ENCODE data around the gene ETFBKMT.

The ETFBKMT gene, protein sequence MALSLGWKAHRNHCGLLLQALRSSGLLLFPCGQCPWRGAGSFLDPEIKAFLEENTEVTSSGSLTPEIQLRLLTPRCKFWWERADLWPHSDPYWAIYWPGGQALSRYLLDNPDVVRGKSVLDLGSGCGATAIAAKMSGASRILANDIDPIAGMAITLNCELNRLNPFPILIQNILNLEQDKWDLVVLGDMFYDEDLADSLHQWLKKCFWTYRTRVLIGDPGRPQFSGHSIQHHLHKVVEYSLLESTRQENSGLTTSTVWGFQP

GRCh38 chr12:31659087-31659942, at the start of gene ETFBKMT:
ETFBKMT (plus strand) TSS chr12:31659688; CDS start chr12:31661954, 2,266 bp downstream.
- peak; percentile 36 to 67 for DNase-seq

GRCh38 chr12:31612819-31613218, 46.7 kb upstream of the ETFBKMT start:
- DNase-seq, result no peak

DNA sequence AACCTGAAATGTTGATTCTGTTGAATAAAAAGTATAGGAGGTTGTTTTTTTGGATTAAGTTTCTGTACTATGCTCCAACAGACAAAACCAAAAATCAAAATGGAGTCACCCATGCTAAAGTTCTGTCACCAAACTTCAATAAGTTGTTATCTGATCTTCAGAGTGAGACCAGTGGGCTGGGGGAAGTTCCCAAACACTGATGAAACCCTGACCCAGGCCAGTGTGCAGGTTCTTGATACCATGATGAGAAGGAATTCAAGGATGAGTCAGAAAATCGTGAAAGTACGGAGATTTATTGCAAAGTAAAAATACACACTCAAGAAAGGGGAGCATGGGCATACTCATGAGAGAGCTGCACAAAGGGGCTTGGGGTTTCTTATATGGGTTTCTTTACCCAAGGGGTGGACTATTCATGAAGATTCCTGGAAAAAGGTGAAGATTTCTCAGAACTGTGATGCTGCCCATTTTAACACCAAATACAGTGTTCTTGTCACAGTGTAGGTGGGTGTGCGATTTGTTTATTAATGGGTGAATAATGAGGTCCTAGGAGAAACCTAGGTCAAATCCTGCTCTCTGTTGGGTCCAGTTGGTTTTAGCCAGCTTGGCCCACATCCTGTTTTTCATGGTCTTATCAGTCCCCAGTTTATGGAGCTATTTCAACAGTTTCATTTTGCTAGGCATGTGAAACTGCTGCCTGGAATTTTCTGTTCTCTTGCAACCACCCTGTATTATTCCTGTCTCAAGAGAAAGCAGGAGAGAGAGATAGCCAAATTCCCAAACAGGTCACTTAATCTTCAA, 41.1 kb upstream of the ETFBKMT start:
- no peak for DNase-seq

- DNase-seq, result no peak
Observed at GRCh38 chr12:31620311-31620710, 39.2 kb upstream of the ETFBKMT start.

GRCh38 chr12:31622038-31622437, 37.5 kb upstream of the ETFBKMT start:
- no peak for DNase-seq

DNA sequence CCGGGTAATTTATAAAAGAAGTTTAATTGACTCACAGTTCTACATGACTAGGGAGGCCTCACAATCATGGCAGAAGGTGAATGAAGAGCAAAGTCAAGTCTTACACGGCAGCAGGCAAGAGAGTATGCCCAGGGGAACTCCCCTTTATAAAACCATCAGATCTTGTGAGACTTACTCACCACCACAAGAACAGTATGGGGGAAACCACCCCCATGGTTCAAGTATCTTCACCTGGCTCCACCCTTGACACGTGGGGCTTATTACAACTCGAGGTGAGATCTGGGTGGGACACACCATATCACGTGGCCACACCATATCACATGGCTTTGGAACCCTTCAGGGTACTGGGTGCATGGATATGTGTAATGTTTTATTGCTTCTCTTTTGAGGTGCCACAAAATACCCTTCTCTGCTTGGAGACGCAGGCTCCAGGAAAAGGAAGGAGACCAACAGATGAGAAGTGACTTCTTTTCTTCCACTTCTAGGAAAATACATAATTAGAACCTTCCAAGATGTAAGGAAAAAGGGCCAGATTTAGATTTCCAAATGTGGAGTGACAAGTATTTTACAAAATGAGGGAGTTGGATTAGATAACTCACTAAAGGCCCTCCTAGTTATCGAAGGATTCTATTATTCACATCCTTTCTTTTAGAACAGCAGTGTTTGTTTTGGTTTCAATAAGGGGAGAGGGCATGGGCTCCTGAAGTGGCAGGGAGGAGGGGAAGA, 33.1 kb upstream of the ETFBKMT start:
- DNase-seq, result no peak

- DNase-seq, result no peak
Observed at GRCh38 chr12:31627456-31628054, 31.9 kb upstream of the ETFBKMT start.

- peak in 1 of 2 experiments; percentile 19 for DNase-seq
Observed at GRCh38 chr12:31629756-31630732, 29.4 kb upstream of the ETFBKMT start.

- no peak for DNase-seq
Observed at GRCh38 chr12:31631023-31631724, 28.3 kb upstream of the ETFBKMT start.

- no peak for DNase-seq
Observed at GRCh38 chr12:31631809-31632208, 27.7 kb upstream of the ETFBKMT start.

DNA sequence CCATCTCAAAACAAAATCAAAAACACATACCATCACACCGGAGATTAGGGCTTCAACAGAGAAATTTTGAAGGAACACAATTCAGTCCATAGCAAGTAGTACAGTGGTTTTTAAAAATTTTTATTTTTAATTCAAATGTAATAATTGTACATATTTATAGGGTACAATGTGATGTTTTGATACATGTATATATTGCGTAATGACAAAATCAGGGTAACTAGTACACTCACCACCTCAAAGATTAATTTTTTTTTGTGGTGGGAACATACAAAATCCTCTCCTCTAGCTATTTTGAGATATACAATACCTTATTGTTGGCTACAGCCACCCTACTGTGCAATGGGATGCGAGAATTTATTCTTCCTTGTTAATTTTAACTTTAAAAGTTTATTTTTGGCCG, 26.0 kb upstream of the ETFBKMT start:
- DNase-seq, result no peak

DNA sequence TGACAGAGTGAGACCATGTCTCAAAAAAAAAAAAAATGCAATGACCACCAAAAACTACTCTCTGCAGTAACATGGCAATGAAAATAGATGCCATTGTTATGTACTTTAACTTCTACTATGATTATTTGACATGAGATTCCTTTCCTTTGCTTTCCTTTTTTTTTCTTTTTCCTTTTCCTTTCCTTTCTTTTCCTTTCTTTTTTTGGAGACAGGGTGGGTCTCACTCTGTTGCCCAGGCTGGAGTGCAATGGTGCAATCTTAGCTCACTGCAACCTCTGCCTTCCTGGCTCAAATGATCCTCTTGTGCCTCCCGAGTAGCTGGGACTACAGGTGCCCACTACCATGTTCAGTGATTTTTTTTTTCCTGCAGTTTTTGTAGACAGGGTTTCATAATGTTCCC, 24.9 kb upstream of the ETFBKMT start:
- no peak for DNase-seq

DNA sequence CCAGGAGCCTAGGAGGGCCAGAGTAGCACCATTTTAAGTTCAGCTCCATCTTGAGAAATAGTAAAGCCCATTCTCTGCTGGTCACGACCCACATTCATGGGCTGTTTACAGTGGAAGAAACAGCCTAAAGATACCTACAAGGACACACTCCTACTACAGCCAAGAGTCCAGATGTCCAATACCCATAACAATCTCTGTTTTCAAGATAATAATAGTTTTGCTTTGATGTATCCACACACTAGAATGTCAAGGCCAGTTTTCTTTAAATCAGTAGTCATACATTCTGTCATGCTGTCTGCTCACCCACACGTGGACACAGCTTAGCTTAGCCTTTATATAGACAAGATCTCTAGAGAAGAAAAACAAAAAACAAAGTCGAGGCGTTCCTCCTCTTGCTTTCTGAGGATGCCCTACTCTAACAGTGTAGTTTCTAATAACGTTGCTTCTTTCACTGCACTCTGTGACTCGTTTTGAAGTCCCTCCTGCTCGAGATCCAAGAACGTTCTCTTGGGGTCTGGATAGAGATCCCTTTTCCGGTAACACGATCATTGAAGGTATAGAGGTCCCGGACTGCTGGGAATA, 17.9 kb upstream of the ETFBKMT start:
- DNase-seq, result no peak

- no peak for DNase-seq
Observed at GRCh38 chr12:31644536-31644935, 15.0 kb upstream of the ETFBKMT start.

DNA sequence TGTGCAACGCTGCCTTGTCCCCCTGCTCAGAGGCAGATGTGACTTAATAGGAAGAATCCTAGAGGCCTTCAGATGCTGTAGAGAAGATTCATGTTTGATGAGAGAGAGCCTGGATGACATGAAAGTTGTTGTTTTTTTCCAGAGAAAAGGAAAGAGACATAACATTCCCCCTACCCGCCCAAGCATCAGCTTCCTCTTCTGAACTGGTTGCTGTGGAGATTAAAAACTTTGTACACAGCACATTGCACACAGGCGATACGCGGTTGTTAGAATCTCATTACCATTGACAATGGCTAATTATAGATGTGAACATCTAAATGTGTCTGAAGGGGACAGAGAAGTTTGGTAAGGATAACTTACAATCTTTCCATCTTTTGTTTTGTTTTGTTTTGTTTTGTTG, 13.6 kb upstream of the ETFBKMT start:
- DNase-seq, result no peak

GRCh38 chr12:31647086-31647491, 12.4 kb upstream of the ETFBKMT start:
- DNase-seq, result no peak

DNA sequence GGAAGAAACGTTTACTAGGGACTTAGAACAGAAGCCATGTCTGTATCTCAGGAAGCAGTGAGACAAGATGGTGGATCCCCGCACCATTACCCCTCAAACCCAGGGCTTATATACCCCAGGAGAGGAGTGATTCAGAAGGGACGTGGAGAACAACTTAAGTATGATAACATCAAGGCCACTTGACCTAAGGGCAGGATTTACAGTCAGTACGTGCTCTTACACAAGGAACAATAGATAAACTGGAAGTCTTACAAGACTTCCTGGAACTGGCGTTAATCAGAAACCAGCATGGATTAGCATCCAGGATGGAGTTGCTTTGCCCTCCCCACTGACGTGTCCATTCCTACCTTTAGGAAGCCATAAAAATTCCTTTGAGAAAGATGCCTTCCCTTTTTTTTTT, 8.6 kb upstream of the ETFBKMT start:
- DNase-seq, result no peak

DNA sequence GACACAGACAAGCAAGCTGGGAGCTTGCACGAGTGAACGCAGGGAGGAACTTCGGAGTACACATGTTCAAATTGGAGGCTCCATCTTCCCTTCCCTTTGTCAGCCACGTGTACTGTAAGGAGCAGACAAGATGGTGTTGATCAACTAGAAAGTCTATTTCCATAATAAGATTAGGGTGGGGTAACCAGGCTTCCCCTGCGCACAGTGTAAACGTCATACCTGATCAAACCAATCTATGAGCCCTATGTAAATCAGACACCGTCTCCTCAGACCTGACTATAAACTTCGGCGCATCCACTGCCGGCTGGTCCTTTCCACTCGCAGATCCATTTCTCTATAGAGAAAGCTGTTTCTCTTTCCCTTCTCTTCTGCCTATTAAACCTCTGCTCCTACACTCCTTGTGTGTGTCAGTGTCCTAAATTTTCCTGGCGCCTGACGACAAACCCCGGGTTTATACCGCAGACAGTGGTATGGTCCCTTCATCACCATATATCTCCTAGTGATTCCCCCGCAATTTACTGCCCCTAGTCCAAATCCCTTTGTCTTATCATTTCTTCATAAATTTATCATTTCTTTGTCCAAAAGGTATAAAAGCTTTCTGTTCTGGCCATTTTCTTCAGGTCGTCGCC, 7.5 kb upstream of the ETFBKMT start:
- no peak for DNase-seq

- DNase-seq, result no peak
Observed at GRCh38 chr12:31655208-31655607, 4.3 kb upstream of the ETFBKMT start.

- no peak for DNase-seq
Observed at GRCh38 chr12:31655792-31656191, 3.7 kb upstream of the ETFBKMT start.

All from cerebellar nuclear complex (tissue), 1 donor.